Spinal cord (tissue), 10 donors: ENCODE measurements around the gene SCLT1. TPM values are rescaled to one million over a fixed set of nuclear protein-coding genes. Genes with fewer than 3 reads are reported as not detected.

Source experiments
- DNase-seq, 6 donors: peaks; one replicate each; pipeline versions ENCODE4 v3.0.0 to v3.0.0-alpha.2; 2013 to 2015; ENCODE audit warnings: low spot score in 6 of 6, low read depth in 4 of 6
- H3K27ac ChIP-seq: one replicate; pipeline ENCODE4 v1.5.1; 2013; ENCODE audit warnings: low read depth, low read length, control low read depth
- H3K27me3 ChIP-seq: one replicate; pipeline ENCODE4 v1.6.1; 2013; ENCODE audit warnings: low read length; ENCODE audit not compliant: control insufficient read depth, insufficient read depth
- H3K36me3 ChIP-seq: one replicate; pipeline ENCODE4 v1.6.1; 2013; ENCODE audit warnings: low read length; ENCODE audit not compliant: control insufficient read depth, insufficient read depth
- H3K4me1 ChIP-seq: one replicate; pipeline ENCODE4 v1.6.1; 2013; ENCODE audit warnings: low read length; ENCODE audit not compliant: control insufficient read depth, insufficient read depth
- H3K4me3 ChIP-seq: one replicate; pipeline ENCODE4 v1.5.1; 2013; ENCODE audit warnings: low read depth, low read length, control low read depth
- H3K9me3 ChIP-seq: one replicate; pipeline ENCODE4 v1.6.1; 2013; ENCODE audit warnings: low read length; ENCODE audit not compliant: control insufficient read depth, insufficient read depth
- WGBS: methylation state at CpG from one replicate; pipeline ENCODE4 v1.1.5; 2013; ENCODE audit warnings: missing lambda C conversion rate; ENCODE audit not compliant: insufficient coverage; 5-methylcytosine and 5-hydroxymethylcytosine counted together
- polyA plus RNA-seq, 2 donors: library from polyadenylated mRNA; unstranded; fragments of 120-200 nt; gene quantifications; one replicate each; pipeline ENCODE4 v1.2.1, GENCODE V29; 2013; ENCODE audit not compliant: insufficient read length in 2 of 2
- total RNA-seq, 2 donors: library from RNA; depleted of rRNA in 1 of 2; stranded (reverse); fragments of 120-200 nt in 1 of 2; fragments of >200 nt in 1 of 2; gene quantifications; one replicate each; pipeline versions ENCODE4 v1.2.3 to v1.2.4, GENCODE V29; 2013 to 2014
- donor health status: healthy.

The SCLT1 gene
- total and polyA plus RNA-seq, 4 donors, result 16.5 to 62.7 (median 24.9) TPM

GRCh38 chr4:128980816-128981326, 112.5 kb downstream of the SCLT1 start:
- H3K27ac ChIP-seq, result no peak overlapping the region
- no peak for DNase-seq
- H3K4me1 ChIP-seq, result no peaks in the 10 kb centered on the region
- H3K36me3 ChIP-seq, result no peaks in the 10 kb centered on the region
- WGBS, result no CpG with 5 or more reads among the region's 1 CpG
- no peak overlapping the region for H3K4me3 ChIP-seq
- no peaks in the 10 kb centered on the region for H3K9me3 ChIP-seq
- H3K27me3 ChIP-seq, result no peaks in the 10 kb centered on the region

- no peaks in the 10 kb centered on the region for H3K27me3 ChIP-seq
- H3K36me3 ChIP-seq, result no peaks in the 10 kb centered on the region
- H3K4me1 ChIP-seq, result no peaks in the 10 kb centered on the region
- H3K4me3 ChIP-seq, result no peak overlapping the region
- H3K27ac ChIP-seq, result no peak overlapping the region
- H3K9me3 ChIP-seq, result no peaks in the 10 kb centered on the region
- peak in 2 of 6 donors; percentile 28 to 75 for DNase-seq
Observed at GRCh38 chr4:128979934-128980333, 113.4 kb downstream of the SCLT1 start.

- Histone ChIP-seq H3K27ac (no peak overlapping the region), H3K27me3 (no peaks in the 10 kb centered on the region), H3K4me1 (no peaks in the 10 kb centered on the region), H3K9me3 (no peaks in the 10 kb centered on the region), H3K4me3 (no peak overlapping the region), H3K36me3 (no peaks in the 10 kb centered on the region)
- DNase-seq, result no peak
- WGBS, result no CpG with 5 or more reads among the region's 1 CpG
Observed at GRCh38 chr4:128978985-128979384, 114.4 kb downstream of the SCLT1 start.

GRCh38 chr4:128974136-128974581, 119.2 kb downstream of the SCLT1 start:
- Histone ChIP-seq H3K27ac (no peak overlapping the region), H3K4me3 (no peak overlapping the region), H3K9me3 (no peaks in the 10 kb centered on the region), H3K4me1 (no peaks in the 10 kb centered on the region), H3K27me3 (no peaks in the 10 kb centered on the region), H3K36me3 (peaks cover 2% of the 10 kb centered on the region)
- peak in 4 of 6 donors; percentile 12 to 68 (median 44) for DNase-seq
- 71% methylated on average over 1 of the region's 2 CpGs for WGBS

GRCh38 chr4:128973384-128973783, 120.0 kb downstream of the SCLT1 start:
- Histone ChIP-seq H3K36me3 (peaks cover 2% of the 10 kb centered on the region), H3K27me3 (no peaks in the 10 kb centered on the region), H3K9me3 (no peaks in the 10 kb centered on the region), H3K4me1 (no peaks in the 10 kb centered on the region), H3K4me3 (no peak overlapping the region), H3K27ac (no peak overlapping the region)
- no peak for DNase-seq

GRCh38 chr4:128961405-128961804, 131.9 kb downstream of the SCLT1 start:
- H3K27me3 ChIP-seq, result no peaks in the 10 kb centered on the region
- H3K4me3 ChIP-seq, result no peak overlapping the region
- no peak for DNase-seq
- no peak overlapping the region for H3K27ac ChIP-seq
- H3K9me3 ChIP-seq, result no peaks in the 10 kb centered on the region
- no peaks in the 10 kb centered on the region for H3K36me3 ChIP-seq
- no peaks in the 10 kb centered on the region for H3K4me1 ChIP-seq

- Histone ChIP-seq H3K9me3 (no peaks in the 10 kb centered on the region), H3K36me3 (no peaks in the 10 kb centered on the region), H3K27ac (no peak overlapping the region), H3K4me3 (no peak overlapping the region), H3K27me3 (no peaks in the 10 kb centered on the region), H3K4me1 (no peaks in the 10 kb centered on the region)
- no peak for DNase-seq
- no CpG with 5 or more reads among the region's 2 CpGs for WGBS
Observed at GRCh38 chr4:128958194-128958593, 135.1 kb downstream of the SCLT1 start.

- Histone ChIP-seq H3K27ac (no peak overlapping the region), H3K27me3 (no peaks in the 10 kb centered on the region), H3K4me3 (no peak overlapping the region), H3K4me1 (no peaks in the 10 kb centered on the region), H3K9me3 (no peaks in the 10 kb centered on the region), H3K36me3 (no peaks in the 10 kb centered on the region)
- DNase-seq, result no peak
Observed at GRCh38 chr4:128957459-128957858, 135.9 kb downstream of the SCLT1 start.

GRCh38 chr4:128955751-128956150, 137.6 kb downstream of the SCLT1 start:
- H3K36me3 ChIP-seq, result no peaks in the 10 kb centered on the region
- H3K4me1 ChIP-seq, result no peaks in the 10 kb centered on the region
- no peak for DNase-seq
- no peaks in the 10 kb centered on the region for H3K27me3 ChIP-seq
- H3K4me3 ChIP-seq, result no peak overlapping the region
- H3K9me3 ChIP-seq, result no peaks in the 10 kb centered on the region
- no peak overlapping the region for H3K27ac ChIP-seq
- WGBS, result 83% methylated on average over 1 of the region's 2 CpGs

GRCh38 chr4:128954941-128955340, 138.4 kb downstream of the SCLT1 start:
- Histone ChIP-seq H3K9me3 (no peaks in the 10 kb centered on the region), H3K27me3 (no peaks in the 10 kb centered on the region), H3K27ac (no peak overlapping the region), H3K4me1 (no peaks in the 10 kb centered on the region), H3K36me3 (no peaks in the 10 kb centered on the region), H3K4me3 (no peak overlapping the region)
- no peak for DNase-seq
- no CpG with 5 or more reads among the region's 2 CpGs for WGBS
